ENCODE results near the gene CNTNAP2.

DNA sequence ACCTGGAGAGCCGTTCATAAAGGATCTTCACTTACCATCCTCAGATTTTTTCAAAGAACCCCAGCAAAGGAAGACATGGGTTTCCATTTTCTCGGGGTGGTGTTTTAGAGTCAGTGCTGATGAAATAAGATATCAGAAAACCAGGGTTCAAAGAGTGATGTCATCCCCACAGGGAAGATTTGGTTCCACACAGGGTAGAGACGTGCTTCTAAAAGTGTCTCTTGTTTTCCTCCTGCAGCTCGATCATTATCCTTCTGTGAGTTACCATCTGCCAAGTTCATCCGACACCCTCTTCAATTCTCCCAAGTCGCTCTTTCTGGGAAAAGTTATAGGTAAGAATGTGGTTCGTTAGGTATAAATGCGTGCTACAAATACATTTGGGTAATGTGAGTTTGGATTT lies 2150.2 kb downstream of the CNTNAP2 start:
- TF ChIP-seq YY1 (IDR thresholded peaks at IDR 0.05; ENCODE audit: insufficient read depth, insufficient read length) (no peak), SUZ12 (IDR thresholded peaks at IDR 0.05; ENCODE audit: extremely low read depth, insufficient read depth, insufficient read length) (no peak), ZNF274 (IDR thresholded peaks at IDR 0.05; ENCODE audit: low read depth, low read length) (no peak)
